ENCODE results near the gene GHRH.

GHRH gene

DNA sequence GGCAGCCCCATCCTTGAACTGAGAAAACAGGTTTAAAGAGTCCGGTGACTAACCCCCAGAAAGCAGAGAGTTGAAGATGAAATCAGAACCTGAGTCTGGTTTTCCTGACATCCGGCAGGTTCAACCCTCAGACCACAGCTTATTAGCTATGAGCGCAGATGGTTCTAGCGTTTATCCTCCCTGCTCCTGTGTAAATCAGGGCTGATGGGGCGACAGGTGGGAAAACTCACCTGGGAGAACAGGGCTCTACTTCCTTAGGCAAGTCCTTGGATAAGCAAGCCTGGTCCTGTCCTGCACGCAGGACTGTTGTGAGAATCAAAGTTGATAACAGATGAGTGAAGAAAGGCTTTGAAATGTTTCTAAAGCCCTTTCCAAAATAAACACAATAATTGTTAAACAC is 31.4 kb downstream of the GHRH start:
- H3K4me2 ChIP-seq, result no peak overlapping the region
- H3K9me3 ChIP-seq, result no peaks in the 10 kb centered on the region
- H4K20me1 ChIP-seq, result peaks cover 30% of the 10 kb centered on the region
- no peak for TF ChIP-seq Cebpa-rat (IDR thresholded peaks at IDR 0.05)
- no peaks in the 10 kb centered on the region for H3K27me3 ChIP-seq
- peaks cover 100% of the 10 kb centered on the region for H3K36me3 ChIP-seq
- H3K4me1 ChIP-seq, result peaks cover 12% of the 10 kb centered on the region
- no peak overlapping the region for H3K27ac ChIP-seq
- no peak overlapping the region for H3K9ac ChIP-seq
- H3K4me3 ChIP-seq, result no peak overlapping the region

DNA sequence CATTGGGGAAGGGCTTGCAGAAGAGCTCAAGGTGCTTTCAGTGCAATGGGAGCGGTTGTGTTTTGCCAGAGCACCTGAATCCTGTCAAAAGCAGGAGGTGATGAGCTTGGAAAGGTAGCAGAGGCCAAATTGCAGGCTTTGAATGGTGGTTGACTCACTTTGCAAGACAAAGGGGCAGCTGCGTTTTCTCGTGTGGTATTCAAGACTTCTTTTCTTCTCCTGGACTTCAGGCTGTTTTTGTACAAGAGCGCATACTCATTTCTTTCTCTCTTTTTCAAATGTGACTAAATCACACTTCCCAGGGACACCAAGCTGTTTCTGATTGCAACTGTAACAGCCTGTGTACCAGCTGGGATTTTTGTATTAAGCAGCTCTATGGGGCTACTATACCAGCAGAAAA is 32.3 kb downstream of the GHRH start:
- H3K27me3 ChIP-seq, result no peaks in the 10 kb centered on the region
- no peak overlapping the region for H3K27ac ChIP-seq
- TF ChIP-seq Cebpa-rat (IDR thresholded peaks at IDR 0.05), result no peak
- no peak overlapping the region for H3K4me2 ChIP-seq
- H3K4me3 ChIP-seq, result no peak overlapping the region
- no peak overlapping the region for H3K9ac ChIP-seq
- H4K20me1 ChIP-seq, result peaks cover 22% of the 10 kb centered on the region
- no peaks in the 10 kb centered on the region for H3K9me3 ChIP-seq
- H3K4me1 ChIP-seq, result peaks cover 4% of the 10 kb centered on the region
- peaks cover 100% of the 10 kb centered on the region for H3K36me3 ChIP-seq

DNA sequence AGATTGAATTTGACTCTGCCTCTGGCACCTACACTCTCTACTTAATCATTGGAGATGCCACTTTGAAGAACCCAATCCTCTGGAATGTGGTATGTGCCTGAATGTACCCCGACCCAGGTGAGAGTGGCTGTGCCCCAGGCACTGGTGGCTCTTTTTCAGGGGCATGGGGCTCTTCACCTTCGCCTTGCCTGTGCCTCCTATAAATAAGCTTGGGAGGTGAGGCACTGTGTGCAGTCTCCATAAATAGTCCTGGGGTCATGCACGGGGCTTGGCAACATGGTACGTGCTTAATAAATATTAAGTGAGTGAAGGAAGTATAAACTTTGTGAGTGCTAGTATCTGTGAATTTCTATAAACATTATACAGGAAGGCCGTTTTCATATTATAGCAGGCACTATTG is 33.0 kb downstream of the GHRH start:
- Histone ChIP-seq H3K27ac (no peak overlapping the region), H3K9me3 (no peaks in the 10 kb centered on the region), H3K4me1 (no peaks in the 10 kb centered on the region), H4K20me1 (peaks cover 15% of the 10 kb centered on the region), H3K4me3 (no peak overlapping the region), H3K27me3 (no peaks in the 10 kb centered on the region), H3K36me3 (peaks cover 100% of the 10 kb centered on the region), H3K4me2 (no peak overlapping the region), H3K9ac (no peak overlapping the region)
- TF ChIP-seq Cebpa-rat (IDR thresholded peaks at IDR 0.05), result no peak

DNA sequence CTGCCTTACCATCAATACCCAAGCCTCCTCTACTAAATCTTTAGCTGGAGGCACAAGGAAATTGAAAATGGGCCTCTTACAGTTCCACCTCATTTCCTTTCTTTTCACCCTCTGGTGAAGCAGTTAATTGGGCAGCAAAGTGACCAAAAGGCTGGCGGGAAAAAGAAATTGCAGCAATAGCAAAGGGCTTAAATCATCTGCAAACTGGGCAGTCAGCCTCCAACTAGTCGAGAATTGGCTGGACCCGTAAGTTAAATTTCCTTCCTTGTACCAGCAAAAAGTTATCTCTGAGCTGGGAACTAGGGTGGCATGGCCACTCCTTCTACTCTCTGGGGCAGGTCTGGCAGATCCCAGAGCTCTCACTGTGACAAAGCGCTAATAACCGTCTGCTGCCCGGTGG is 33.5 kb downstream of the GHRH start:
- TF ChIP-seq Cebpa-rat (IDR thresholded peaks at IDR 0.05), result no peak
- no peak overlapping the region for H3K4me3 ChIP-seq
- H4K20me1 ChIP-seq, result peaks cover 11% of the 10 kb centered on the region; the same call in 1 of the 2 replicates
- H3K4me2 ChIP-seq, result no peak overlapping the region
- no peaks in the 10 kb centered on the region for H3K9me3 ChIP-seq
- no peaks in the 10 kb centered on the region for H3K27me3 ChIP-seq
- no peaks in the 10 kb centered on the region for H3K4me1 ChIP-seq
- no peak overlapping the region for H3K9ac ChIP-seq
- no peak overlapping the region for H3K27ac ChIP-seq
- H3K36me3 ChIP-seq, result peaks cover 100% of the 10 kb centered on the region

DNA sequence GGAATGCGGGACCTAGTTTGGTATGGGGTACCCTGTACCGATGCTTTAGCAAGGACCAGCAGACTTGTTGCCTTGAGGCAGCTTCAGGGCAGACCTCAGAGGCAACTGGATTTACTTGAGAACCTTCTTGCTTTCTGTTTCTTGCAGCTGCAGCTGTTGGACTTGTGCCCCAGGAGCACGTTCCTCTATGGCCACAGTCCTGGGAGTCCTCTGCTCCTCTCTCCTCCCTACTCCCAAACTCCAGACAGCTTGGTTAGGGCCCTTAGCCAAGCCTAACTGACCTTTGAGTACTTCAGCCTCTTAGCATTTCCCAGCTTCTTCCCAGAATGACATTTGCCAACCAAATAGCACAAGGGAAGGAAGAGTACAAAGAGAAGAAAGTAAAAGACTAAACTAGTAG is 34.7 kb downstream of the GHRH start:
- Histone ChIP-seq H4K20me1 (peaks cover 10% of the 10 kb centered on the region; the same call in 1 of the 2 replicates), H3K27ac (no peak overlapping the region), H3K9ac (no peak overlapping the region), H3K4me3 (no peak overlapping the region), H3K27me3 (no peaks in the 10 kb centered on the region), H3K9me3 (no peaks in the 10 kb centered on the region), H3K36me3 (peaks cover 100% of the 10 kb centered on the region), H3K4me2 (no peak overlapping the region), H3K4me1 (no peaks in the 10 kb centered on the region)
- no peak for TF ChIP-seq Cebpa-rat (IDR thresholded peaks at IDR 0.05)

DNA sequence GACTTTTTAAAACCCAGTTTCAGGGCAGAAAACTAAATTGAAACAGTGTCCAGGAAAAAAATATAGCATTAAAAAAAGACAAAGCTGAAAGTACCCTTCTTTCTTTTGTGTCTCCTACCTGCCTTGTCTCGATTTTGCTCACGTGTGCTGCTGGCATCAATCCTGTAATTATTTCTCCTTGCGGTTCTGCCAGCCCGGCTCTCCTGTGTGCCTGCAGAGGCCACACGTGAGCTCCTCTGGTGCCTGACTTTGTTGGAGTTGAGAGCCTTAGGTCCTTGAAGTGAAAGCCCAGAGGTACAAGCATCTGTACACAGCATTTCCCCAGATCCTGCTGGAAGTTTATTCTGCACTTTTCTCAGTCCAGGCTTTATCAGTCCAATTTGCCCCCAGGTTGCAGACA is 36.5 kb downstream of the GHRH start:
- Histone ChIP-seq H3K4me2 (no peak overlapping the region), H3K4me1 (no peaks in the 10 kb centered on the region), H3K36me3 (peaks cover 100% of the 10 kb centered on the region), H4K20me1 (peaks cover 24% of the 10 kb centered on the region), H3K9ac (no peak overlapping the region), H3K4me3 (no peak overlapping the region), H3K9me3 (no peaks in the 10 kb centered on the region), H3K27ac (no peak overlapping the region), H3K27me3 (no peaks in the 10 kb centered on the region)
- TF ChIP-seq Cebpa-rat (IDR thresholded peaks at IDR 0.05), result no peak

DNA sequence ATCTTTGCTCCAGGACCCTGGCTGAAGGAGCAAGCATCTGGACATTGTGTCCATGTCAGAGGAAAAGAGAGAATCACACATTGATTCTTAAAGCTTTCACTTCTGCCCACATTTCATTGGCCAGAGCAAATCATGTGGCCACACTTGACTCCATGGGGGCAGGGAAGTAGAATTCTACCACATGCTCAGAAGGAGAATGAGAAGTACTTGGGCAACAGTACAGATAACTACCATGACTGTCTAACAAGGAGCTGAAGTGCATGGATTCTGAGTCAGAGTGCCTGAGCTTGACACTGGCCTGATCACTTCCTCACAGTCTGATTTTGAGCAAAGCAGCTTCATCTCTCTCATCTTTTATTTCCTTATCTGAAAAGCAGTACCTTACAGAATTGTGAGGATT is 38.6 kb downstream of the GHRH start:
- no peak overlapping the region for H3K4me3 ChIP-seq
- TF ChIP-seq Cebpa-rat (IDR thresholded peaks at IDR 0.05), result no peak
- no peaks in the 10 kb centered on the region; the same call in 1 of the 2 replicates for H3K9me3 ChIP-seq
- no peak overlapping the region for H3K9ac ChIP-seq
- no peak overlapping the region for H3K4me2 ChIP-seq
- H4K20me1 ChIP-seq, result peaks cover 29% of the 10 kb centered on the region
- H3K27ac ChIP-seq, result no peak overlapping the region
- H3K27me3 ChIP-seq, result no peaks in the 10 kb centered on the region
- peaks cover 99% of the 10 kb centered on the region for H3K36me3 ChIP-seq
- H3K4me1 ChIP-seq, result no peaks in the 10 kb centered on the region

DNA sequence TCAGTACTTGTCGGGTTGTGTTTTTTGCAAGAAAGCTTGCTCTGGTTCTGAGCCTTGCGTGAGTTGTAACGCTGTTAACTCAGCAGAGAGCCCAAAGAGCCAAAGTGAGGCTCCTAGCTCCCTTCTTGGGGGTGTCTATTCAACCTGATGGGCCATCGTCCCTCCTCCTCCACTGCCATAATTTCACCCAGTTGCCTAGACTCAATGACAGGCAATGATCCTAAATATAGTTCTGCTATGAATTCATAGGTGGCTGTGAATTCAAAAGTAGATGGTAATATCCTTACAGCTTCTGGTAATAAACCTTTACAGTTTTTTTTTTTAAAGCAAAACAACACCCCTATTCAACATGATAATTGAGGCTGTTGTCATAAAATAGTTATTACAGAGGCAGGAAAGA is 39.5 kb downstream of the GHRH start:
- H3K9me3 ChIP-seq, result no peaks in the 10 kb centered on the region; the same call in 1 of the 2 replicates
- no peak overlapping the region for H3K27ac ChIP-seq
- no peaks in the 10 kb centered on the region for H3K27me3 ChIP-seq
- no peak overlapping the region for H3K9ac ChIP-seq
- no peaks in the 10 kb centered on the region for H3K4me1 ChIP-seq
- peaks cover 29% of the 10 kb centered on the region for H4K20me1 ChIP-seq
- no peak overlapping the region for H3K4me3 ChIP-seq
- peaks cover 99% of the 10 kb centered on the region for H3K36me3 ChIP-seq
- no peak overlapping the region for H3K4me2 ChIP-seq
- no peak for TF ChIP-seq Cebpa-rat (IDR thresholded peaks at IDR 0.05)

DNA sequence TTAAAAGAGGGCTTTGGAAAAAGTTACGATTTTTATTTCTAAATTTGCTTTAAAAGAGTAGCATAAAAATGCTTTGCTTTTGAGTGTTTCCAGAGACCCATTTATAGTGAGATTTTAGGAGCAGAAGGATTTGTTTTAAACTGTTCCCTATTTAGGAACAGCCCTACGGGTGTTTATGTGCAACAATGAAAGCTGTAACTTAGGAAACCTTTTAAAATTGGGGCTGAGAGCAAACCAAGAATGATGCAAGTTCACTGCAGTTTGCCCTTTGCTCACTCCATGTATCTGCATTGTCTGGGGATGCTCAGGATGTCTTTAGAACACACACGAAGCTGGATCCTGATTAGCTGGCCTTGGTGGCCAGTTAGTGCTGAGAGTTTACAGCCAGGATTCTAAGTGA is 40.9 kb downstream of the GHRH start:
- H3K36me3 ChIP-seq, result peaks cover 99% of the 10 kb centered on the region

DNA sequence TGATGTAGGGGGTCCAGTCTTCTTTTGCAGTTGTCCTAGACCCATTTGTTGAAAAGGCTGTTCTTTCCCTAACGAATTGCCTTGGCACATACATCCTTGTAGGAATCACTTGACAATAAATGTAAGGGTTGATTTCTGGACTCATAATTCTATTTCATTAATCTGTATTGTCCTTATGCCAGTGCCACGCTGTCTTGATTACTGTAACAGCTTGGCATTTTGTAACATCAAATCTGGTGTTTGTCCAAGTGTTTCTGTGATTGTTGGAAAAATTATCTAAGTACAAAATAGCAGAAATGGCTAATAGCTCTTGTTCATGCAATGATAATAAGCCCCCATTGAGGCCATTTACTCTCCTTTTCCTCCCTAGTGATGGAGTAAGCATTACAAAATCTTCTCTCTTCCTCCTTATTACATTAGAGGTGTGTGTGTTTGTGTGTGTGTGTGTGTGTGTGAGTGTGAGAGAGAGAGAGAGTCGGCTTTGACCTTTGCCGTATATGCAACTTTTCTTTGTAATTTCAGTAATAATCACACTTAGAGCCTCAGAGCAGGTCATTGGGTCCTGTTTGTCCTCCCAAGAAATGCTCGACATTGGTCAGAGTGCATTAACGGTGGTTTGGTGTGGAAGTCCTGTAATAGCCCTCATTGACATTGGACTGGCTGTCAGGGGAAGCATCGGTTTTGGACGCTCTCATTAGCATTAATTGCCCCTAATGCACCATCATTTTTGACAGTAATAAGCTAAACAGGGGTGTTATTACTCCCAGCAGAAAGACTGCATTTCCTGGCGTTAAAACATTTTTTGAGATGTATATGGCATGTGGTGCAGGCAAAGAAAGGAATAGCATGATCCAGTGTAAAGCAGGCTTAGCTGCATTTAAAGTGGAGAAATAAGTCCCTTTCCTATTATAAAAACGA is 41.6 kb downstream of the GHRH start:
- TF ChIP-seq Cebpa-rat (IDR thresholded peaks at IDR 0.05), result no peak
- Histone ChIP-seq H3K27me3 (no peaks in the 10 kb centered on the region), H3K4me1 (no peaks in the 10 kb centered on the region), H3K27ac (no peak overlapping the region), H3K9me3 (no peaks in the 10 kb centered on the region; the same call in 1 of the 2 replicates), H3K4me2 (no peak overlapping the region), H3K4me3 (no peak overlapping the region), H3K36me3 (peaks cover 99% of the 10 kb centered on the region), H3K9ac (no peak overlapping the region), H4K20me1 (peaks cover 29% of the 10 kb centered on the region)

More for the DNA sequence above, 40.9 kb downstream of the GHRH start:
- no peak for TF ChIP-seq Cebpa-rat (IDR thresholded peaks at IDR 0.05)
- Histone ChIP-seq H3K4me2 (no peak overlapping the region), H3K27me3 (no peaks in the 10 kb centered on the region), H3K9me3 (no peaks in the 10 kb centered on the region; the same call in 1 of the 2 replicates), H3K4me1 (no peaks in the 10 kb centered on the region), H3K9ac (no peak overlapping the region), H4K20me1 (peaks cover 29% of the 10 kb centered on the region), H3K27ac (no peak overlapping the region), H3K4me3 (no peak overlapping the region)
